GM19023 (cell line): ENCODE data around the gene OGG1.
A peak's percentile ranks its signal among the peaks of the same experiment; 100 is the strongest.

Experiments
- ATAC-seq: cut with Tn5 transposase; IDR thresholded peaks from one replicate; pipeline ENCODE4 v1.9.1; 2021; ENCODE audit warnings: mild to moderate bottlenecking, moderate library complexity; ENCODE audit not compliant: unreplicated experiment

Gene OGG1

GRCh38 chr3:9749645-9750555 lies at the start of gene OGG1:
OGG1 (plus strand) TSS chr3:9749952; CDS start chr3:9750287, 335 bp downstream.
- peak; percentile 94 for ATAC-seq

GRCh38 chr3:9700536-9700935 lies 49.2 kb upstream of the OGG1 start:
- no peak for ATAC-seq

- ATAC-seq: no peak
These were observed 48.7 kb upstream of the OGG1 start for GRCh38 chr3:9701006-9701405.

DNA sequence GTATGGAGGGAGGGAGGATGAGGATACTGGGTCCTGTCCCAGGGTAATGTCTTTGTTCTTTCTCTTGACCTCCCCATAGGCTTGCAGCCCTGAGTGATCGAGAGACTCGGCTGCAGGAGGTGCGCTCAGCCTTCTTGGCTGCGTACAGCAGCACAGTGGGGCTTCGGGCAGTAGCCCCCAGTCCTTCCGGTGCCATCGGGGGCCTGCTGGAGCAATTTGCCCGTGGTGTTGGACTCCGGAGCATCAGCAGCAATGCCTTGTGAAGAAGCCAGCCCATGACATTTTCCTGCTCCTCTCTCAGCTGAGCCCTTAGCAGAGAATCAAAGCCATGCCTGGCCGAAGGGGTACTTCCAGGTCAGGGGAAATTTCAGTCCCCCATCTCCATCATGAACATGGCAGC lies 48.0 kb upstream of the OGG1 start:
- ATAC-seq: no peak

- no peak for ATAC-seq
These were observed 46.5 kb upstream of the OGG1 start for GRCh38 chr3:9703240-9703639.

GRCh38 chr3:9703736-9704346 lies 45.9 kb upstream of the OGG1 start, which contains the start of gene CPNE9:
CPNE9 (plus strand) TSS chr3:9703833; CDS start chr3:9703997, 164 bp downstream.
- no peak for ATAC-seq

GRCh38 chr3:9704347-9705322 lies 45.1 kb upstream of the OGG1 start:
- no peak for ATAC-seq

GRCh38 chr3:9710174-9710739 lies 39.5 kb upstream of the OGG1 start:
- ATAC-seq: no peak

DNA sequence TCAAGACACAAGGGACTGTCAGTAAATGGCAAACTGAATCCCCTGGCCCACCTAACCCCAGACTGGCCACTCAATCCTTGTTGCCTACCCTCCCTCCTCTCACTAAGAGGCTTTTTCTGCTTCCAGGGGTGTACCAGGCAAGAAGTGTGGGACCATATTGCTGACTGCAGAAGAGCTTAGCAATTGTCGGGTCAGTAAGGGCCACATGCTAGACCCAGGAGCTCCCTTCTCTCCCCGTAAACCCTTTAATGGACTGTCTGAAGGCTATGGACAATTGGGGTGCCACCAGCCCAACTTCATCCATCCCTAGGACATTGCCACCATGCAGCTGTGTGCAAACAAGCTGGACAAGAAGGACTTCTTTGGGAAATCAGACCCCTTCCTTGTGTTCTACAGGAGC lies 37.3 kb upstream of the OGG1 start:
- ATAC-seq: no peak

DNA sequence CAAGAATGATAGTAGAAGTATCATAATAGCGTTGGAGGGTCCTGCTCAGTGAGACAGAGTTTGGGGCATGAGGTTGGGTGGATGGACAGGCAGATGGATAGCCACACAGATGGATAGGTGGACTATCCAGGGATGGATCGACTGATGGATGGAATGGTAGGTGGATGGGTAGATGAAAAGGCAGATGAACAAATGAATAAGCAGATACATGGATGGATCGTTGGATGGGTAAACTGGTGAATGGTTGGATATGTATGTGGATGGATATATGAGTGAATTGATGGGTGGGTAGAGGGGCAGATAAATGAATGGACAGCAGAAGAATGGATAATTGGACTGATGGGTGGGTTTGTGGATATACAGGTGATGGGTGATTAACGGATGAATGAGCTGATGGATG lies 36.6 kb upstream of the OGG1 start:
- ATAC-seq: no peak

DNA sequence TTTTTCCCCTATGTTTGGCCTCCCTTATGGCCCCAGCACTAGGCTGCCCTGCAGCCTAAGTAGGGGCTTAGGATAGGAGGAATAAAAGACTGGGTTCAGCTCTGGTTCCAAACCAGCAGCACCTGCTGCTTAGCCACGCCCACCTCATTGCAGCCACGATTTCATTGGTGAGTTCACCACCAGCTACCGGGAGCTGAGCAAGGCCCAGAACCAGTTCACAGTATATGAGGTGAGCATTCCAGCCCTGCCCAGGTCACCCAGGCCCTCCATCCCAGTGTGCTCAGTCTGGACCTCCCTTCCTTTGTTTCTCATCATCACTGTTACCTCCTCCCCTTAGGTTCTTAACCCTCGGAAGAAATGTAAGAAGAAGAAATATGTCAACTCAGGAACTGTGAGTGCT lies 34.6 kb upstream of the OGG1 start:
- ATAC-seq: no peak

- ATAC-seq: no peak
These were observed 33.9 kb upstream of the OGG1 start for GRCh38 chr3:9715764-9716437.

- no peak for ATAC-seq
These were observed 32.8 kb upstream of the OGG1 start for GRCh38 chr3:9716801-9717555.

DNA sequence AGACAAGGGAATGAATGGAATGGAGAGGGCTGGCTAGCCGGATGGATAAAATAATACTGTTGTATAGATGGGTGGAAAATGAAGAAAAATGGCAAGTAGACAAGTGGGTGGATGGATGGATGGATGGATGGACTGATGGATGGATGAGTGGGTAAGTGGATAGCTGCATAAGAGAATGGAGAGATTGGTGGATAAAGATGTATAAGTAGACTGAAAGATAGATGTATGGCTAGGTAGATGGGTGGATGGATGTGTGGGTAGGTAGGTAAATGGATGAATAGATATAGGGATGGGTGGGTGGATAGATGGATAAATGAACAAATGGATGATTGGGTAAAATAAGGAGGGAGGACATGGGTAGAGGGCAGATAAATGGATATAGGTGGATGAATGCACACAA lies 32.2 kb upstream of the OGG1 start:
- no peak for ATAC-seq

- no peak for ATAC-seq
These were observed 31.6 kb upstream of the OGG1 start for GRCh38 chr3:9718118-9718517.

DNA sequence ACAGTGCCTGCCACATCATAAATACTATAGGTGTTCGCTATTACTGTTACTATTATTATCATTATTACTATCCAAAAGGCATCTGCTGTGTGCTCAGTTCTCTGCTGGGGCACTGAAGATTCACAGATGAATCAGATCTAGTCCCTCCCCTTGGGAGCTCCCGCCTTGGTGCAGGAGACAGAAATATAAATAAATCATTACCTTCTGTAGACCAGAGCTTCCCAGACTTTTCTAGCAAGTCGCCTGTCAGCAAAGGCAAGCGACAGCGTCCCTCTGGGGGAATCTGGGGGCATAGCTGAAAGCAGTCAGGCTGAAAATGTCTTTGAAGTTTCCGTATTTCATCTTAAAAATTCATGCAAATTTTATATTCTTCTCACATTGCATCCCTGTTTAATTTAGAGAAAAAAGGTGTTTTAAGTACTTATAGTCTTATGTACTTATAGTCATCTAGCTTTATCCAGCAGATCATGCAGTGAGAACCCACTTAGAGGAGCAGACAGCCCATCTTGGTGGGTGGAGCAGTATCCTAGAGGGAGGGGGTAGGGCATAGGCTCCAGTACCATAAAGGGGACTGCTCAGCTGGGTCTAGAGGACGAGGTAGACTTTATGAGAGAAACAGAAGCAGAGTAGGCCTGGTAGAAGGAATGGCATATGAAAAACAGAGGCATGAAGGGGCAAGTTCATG lies 28.6 kb upstream of the OGG1 start:
- no peak for ATAC-seq

- ATAC-seq: no peak
These were observed 28.1 kb upstream of the OGG1 start for GRCh38 chr3:9721700-9722060.

DNA sequence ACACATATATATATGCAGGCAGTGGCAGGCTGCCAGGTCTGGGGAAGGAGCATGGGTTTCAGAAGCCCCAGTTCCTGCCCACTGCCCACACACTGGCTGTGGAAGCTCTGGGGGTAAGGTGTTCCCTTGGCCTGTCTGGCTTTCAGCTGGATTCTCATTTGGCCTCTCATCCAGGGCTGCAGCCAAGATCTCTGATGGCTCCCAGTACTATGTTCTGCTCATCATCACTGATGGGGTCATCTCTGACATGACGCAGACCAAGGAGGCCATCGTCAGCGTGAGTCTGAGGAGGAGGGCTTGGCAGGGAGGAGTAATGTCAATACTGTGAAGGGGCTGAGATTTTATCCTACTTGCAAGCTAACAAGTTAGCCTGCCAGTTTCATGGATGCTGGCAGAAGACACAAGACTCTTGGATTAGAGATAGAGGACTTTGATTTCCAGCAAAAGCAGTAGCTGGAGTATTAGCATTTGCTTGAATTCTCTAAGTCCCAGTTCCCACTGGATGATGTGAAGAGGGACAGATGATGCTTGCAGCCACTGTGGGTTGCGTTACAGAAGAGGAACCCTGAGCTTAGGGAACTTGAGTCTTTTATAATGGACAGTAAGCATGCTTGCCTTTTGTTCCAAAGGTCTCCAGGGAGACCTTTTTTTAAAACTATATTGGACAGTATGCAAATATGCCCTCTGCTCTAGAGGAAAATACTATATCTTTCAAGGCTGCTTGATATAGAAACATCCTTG lies 23.8 kb upstream of the OGG1 start:
- ATAC-seq: no peak
